ENCODE results near the gene ACTN1. TPM values are rescaled to one million over a fixed set of nuclear protein-coding genes. Genes with fewer than 3 reads are reported as not detected.

Gene ACTN1
- total RNA-seq, 1 donor, result 1,023 TPM

DNA sequence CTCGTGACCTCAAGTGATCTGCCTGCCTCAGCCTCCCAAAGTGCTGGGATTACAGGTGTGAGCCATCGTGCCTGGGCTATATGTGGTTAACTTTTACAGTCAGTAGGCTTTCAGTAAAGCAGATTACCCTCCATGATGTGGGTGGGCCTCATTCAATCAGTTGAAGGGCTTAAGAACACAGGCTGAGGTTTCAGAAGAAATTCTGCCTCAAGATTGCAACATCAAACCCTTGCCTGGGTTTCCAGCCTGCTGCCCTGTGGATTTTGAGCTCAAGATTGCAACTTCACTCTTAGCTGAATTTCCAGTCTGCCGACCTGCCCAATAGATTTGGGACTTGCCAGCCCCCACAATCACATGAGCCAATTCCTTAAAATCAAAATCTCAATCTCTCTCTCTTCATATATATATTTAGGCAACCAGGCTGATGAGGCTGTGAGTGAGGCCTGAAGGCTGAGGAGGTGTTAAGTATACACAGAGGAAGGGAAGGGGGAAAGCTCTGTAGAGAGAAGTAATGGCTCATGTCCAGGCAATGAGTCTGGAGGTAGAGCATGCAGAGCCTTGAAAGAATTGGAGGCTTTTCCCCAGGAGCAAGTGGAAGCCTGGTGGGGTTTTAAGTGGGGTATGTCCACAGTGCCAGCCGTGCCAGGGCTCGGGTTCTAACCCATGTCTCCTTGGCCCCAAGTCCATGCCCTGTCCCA, 33.3 kb upstream of the ACTN1 start:
- H3K4me3 ChIP-seq (ENCODE audit: low read depth, low read length), result no peak overlapping the region
- DNase-seq (ENCODE audit: low read depth), result peak; percentile 53
- TF ChIP-seq, protein P1, sequence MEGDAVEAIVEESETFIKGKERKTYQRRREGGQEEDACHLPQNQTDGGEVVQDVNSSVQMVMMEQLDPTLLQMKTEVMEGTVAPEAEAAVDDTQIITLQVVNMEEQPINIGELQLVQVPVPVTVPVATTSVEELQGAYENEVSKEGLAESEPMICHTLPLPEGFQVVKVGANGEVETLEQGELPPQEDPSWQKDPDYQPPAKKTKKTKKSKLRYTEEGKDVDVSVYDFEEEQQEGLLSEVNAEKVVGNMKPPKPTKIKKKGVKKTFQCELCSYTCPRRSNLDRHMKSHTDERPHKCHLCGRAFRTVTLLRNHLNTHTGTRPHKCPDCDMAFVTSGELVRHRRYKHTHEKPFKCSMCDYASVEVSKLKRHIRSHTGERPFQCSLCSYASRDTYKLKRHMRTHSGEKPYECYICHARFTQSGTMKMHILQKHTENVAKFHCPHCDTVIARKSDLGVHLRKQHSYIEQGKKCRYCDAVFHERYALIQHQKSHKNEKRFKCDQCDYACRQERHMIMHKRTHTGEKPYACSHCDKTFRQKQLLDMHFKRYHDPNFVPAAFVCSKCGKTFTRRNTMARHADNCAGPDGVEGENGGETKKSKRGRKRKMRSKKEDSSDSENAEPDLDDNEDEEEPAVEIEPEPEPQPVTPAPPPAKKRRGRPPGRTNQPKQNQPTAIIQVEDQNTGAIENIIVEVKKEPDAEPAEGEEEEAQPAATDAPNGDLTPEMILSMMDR (IDR thresholded peaks at IDR 0.05; ENCODE audit: insufficient read depth, low read depth, low read length), result no peak

DNA sequence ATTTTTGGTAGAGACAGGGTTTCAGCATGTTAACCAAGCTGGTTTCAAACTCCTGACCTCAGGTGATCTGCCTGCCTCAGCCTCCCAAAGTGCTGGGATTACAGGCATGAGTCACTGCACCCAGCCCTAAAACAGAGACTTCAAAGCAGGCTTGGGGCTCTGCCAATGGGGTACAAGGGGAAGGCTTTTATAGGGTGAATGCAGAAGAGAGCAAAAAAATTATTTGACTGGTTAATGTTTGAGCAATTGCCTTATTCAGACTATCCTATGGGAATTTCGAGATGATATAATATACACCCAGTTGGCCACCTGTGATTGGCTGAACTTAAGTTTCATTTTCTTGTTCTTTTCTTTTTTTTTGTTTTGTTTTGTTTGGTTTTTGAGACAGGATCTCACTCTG, 31.5 kb upstream of the ACTN1 start:
- peak; percentile 30 for DNase-seq (ENCODE audit: low read depth)
- TF ChIP-seq, protein P1 (IDR thresholded peaks at IDR 0.05; ENCODE audit: insufficient read depth, low read depth, low read length), result no peak
- no peak overlapping the region for H3K4me3 ChIP-seq (ENCODE audit: low read depth, low read length)

DNA sequence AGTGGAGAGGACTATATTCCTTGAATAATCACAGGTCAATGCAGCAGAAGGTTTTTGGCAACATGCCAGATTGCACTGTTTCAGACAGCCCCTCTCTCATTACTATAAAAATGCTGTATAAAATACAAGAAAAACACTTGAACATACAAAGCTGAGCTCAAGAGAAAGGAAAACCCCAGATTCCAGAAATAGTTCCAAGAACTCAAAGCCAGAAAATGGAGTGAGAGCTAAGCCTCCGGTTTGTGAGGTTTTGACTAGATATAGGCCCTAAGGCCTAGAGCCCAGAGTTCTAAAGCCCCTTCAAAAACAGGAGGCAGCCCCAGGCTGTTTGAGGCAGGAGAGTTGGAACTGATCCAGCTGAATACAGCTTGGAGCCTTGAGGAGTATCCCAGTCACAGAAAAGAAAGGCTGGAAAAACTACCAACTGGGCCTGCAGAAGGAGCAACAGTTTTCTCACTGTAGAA, 29.4 kb upstream of the ACTN1 start:
- TF ChIP-seq, protein P1 (IDR thresholded peaks at IDR 0.05; ENCODE audit: insufficient read depth, low read depth, low read length), result no peak
- H3K4me3 ChIP-seq (ENCODE audit: low read depth, low read length), result no peak overlapping the region
- DNase-seq (ENCODE audit: low read depth), result no peak

DNA sequence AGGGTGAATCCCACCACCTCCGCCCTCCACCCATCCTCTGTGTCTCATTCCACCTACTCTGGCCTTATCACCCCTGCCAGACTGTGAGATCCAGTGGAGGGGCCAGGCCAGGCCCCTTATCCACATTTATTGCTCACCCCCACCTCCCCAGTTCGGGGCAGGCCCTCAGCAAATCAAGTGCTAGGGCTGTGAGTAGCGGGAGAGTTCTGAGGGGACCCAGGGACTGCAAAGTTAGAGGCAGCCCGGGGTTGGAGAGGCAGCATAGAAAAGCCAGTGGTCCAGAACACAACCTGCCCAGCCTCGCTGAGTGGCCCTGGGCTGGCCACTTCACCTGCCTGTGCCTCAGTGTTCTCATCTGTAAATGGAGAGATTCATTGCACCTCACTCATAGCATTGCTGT, 27.2 kb upstream of the ACTN1 start:
- no peak overlapping the region for H3K4me3 ChIP-seq (ENCODE audit: low read depth, low read length)
- TF ChIP-seq, protein P1 (IDR thresholded peaks at IDR 0.05; ENCODE audit: insufficient read depth, low read depth, low read length), result no peak
- no peak for DNase-seq (ENCODE audit: low read depth)

DNA sequence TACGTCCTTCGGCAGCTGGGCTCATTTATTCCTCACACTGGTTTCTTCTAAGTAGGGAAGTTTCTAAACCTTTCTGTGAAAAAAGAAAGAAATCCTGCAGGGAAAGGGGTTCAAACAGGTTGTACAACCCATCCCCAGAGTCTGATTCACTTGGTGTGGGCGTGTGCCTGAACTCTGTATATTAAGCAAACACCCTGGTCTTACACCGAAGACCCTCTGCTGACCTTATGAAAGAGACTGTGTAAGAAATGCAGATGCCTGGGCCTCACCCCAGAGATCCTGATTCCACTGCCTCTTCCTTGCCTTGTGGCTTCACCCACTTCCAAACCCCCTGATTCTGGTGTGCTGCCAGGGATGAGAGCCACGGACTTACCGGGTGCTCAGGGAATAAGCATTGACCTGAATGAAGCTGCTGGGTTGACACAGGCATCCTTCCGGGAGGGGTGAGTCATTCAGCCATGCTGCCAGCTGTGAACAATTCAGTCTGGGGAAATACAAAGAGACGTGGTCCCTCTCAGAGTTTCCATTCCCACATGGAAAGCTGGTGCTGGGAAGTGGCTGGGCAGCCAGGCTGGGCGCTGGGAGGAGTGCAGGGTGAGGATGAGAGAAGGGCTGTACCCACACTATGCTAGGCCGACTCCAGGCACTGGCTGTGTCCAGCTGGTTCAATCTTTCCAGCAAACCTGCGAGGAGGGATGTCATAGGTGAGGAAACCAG, 26.5 kb upstream of the ACTN1 start:
- H3K4me3 ChIP-seq (ENCODE audit: low read depth, low read length), result no peak overlapping the region
- TF ChIP-seq, protein P1 (IDR thresholded peaks at IDR 0.05; ENCODE audit: insufficient read depth, low read depth, low read length), result no peak
- peak; percentile 84 for DNase-seq (ENCODE audit: low read depth)

DNA sequence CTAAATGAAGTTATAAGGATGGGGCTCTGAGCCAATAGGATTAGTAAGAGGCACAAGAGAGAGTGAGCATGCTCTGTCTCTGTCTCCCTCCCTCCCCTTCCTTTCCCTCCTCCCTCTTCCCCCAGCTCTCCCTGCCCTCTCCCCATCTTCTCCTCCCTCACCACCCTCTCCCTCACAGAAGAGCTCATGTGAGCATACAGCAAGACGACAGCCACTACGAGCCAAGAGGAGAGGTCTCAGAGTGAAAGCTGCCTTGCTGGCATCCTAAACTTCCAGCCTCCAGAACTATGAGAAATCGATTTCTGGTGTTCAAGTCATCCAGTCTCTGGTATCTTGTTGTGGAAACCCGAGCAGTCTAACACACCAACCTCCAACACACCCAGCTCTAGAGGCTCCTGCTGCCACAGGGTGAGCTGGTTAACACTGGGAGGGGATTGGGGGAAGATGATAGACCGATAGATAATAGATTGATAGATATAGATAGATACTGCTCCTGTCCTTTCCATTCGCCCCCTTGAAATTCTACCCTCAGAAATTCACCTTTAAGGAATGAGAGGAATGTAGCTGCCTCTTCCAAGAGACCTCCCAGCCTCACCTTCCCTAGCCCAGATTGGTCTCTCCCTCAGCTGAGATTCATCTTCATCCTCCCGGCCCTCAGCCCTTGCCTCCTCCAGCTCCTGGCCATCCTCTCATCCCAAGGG, 25.8 kb upstream of the ACTN1 start:
- no peak for DNase-seq (ENCODE audit: low read depth)
- TF ChIP-seq, protein P1 (IDR thresholded peaks at IDR 0.05; ENCODE audit: insufficient read depth, low read depth, low read length), result no peak
- H3K4me3 ChIP-seq (ENCODE audit: low read depth, low read length), result no peak overlapping the region
